ENCODE measurements around the gene SZRD1. TPM values are rescaled to one million over a fixed set of nuclear protein-coding genes. Genes with fewer than 3 reads are reported as not detected.

The SZRD1 gene
- total and polyA plus RNA-seq, 9 of the 15 experiments (the other 6 are each of a cell fraction or from before 2014, with no cell fraction given): 3.9 to 149 (median 82.5) TPM

DNA sequence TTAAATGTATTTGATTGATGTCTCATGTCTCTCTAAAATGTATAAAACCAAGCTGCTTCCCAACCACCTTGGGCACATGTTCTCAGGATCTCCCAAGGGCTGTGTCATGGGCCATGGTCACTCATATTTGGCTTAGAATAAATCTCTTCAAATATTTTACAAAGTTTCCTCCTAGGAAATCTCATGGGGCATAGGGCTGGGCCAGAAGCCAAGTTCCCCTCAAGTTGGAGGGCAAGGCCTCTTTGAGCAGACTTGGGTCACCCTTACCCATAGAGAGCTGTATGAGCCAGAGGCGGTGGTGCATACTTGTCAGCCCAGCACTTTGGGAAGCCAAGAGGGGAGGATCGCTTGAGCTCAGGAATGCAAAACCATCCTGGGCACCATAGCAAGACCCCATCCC lies 12.4 kb upstream of the SZRD1 start (continued):
- TF ChIP-seq ZNF121 (CRISPR knock-in tag; conservative IDR thresholded peaks at IDR 0.05) (no peak), LARP7 (IDR thresholded peaks at IDR 0.05) (no peak), ZNF316 (IDR thresholded peaks at IDR 0.05) (no peak)
- TF ChIP-seq, protein P1, sequence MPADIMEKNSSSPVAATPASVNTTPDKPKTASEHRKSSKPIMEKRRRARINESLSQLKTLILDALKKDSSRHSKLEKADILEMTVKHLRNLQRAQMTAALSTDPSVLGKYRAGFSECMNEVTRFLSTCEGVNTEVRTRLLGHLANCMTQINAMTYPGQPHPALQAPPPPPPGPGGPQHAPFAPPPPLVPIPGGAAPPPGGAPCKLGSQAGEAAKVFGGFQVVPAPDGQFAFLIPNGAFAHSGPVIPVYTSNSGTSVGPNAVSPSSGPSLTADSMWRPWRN (IDR thresholded peaks at IDR 0.05; ENCODE audit: low read depth): no peak

DNA sequence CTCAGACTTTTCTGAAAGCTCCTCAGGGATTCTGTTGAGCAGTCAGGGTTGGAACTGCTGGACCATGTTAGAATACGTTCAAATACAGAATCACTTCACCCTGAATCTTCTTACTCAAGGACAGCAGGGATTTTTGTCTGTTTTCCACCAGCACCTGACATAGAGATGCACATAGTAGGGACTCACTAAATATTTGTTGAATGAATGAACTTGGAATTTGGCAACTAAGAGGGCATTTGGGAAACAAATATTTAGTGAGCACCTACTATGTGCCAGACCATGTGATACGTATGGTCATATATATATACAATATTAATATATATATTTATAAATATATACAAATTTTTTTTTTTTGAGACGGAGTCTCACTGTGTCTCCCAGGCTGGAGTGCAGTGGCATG lies 10.2 kb upstream of the SZRD1 start:
- FAIRE-seq (no peak), DNase-seq (ENCODE audit: extremely low read depth in 1 of 4, low spot score in 3 of 4) (no peak), ATAC-seq (no peak)
- no peaks in the 10 kb centered on the region for H3K9me3 ChIP-seq (replicated peaks; ENCODE audit: control insufficient read depth, insufficient read depth, low read depth, low read length)
- no peak overlapping the region for H2AFZ ChIP-seq (ENCODE audit: low read depth, low read length)
- intact Hi-C loops (cut with micrococcal nuclease) (no loop called here), in situ Hi-C loops (cut with MboI) (no loop called here)
- BruUV-seq (replicated peaks): no TSS peak
- ChIA-PET POLR2A (interaction anchor here (1.7 to 2.7 kb wide), 2 partner anchors 11 to 112 kb away, joined by 6 read pairs; no protein-coding TSS in a partner anchor), CTCF (ENCODE audit: low intra/inter-chr PET ratio) (no interaction called here)
- WGBS (ENCODE audit: insufficient coverage, low coverage, missing lambda C conversion rate): 62% methylated on average over 3 of the region's 3 CpGs
- no peak overlapping the region for H3K27ac ChIP-seq (ENCODE audit: extremely low read depth, low read depth, low read length)
- H3K4me3 ChIP-seq: no peak overlapping the region
- H3K4me1 ChIP-seq (replicated peaks in 1 of 2; ENCODE audit: control insufficient read depth in 2 of 2, insufficient read depth in 2 of 2, low read length in 2 of 2): peaks cover 7 to 11% of the 10 kb centered on the region in 2 experiments
- H3K36me3 ChIP-seq (ENCODE audit: control insufficient read depth, insufficient read depth, low read length): no peaks in the 10 kb centered on the region; the same call in 2 of the 3 replicates
- TF ChIP-seq ZBTB1 (CRISPR knock-in tag; IDR thresholded peaks at IDR 0.05; ENCODE audit: borderline replicate concordance, low read depth): no peak
- TF ChIP-seq, protein P2, sequence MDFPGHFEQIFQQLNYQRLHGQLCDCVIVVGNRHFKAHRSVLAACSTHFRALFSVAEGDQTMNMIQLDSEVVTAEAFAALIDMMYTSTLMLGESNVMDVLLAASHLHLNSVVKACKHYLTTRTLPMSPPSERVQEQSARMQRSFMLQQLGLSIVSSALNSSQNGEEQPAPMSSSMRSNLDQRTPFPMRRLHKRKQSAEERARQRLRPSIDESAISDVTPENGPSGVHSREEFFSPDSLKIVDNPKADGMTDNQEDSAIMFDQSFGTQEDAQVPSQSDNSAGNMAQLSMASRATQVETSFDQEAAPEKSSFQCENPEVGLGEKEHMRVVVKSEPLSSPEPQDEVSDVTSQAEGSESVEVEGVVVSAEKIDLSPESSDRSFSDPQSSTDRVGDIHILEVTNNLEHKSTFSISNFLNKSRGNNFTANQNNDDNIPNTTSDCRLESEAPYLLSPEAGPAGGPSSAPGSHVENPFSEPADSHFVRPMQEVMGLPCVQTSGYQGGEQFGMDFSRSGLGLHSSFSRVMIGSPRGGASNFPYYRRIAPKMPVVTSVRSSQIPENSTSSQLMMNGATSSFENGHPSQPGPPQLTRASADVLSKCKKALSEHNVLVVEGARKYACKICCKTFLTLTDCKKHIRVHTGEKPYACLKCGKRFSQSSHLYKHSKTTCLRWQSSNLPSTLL (IDR thresholded peaks at IDR 0.05): no peak
- TF ChIP-seq ZKSCAN1 (IDR thresholded peaks at IDR 0.05; ENCODE audit: low read depth, low read length): peak; percentile 97
- no peak for TF ChIP-seq ZNF134 (CRISPR knock-in tag; conservative IDR thresholded peaks at IDR 0.05)
- no peak overlapping the region for H3K4me2 ChIP-seq (ENCODE audit: insufficient read depth, low read length)
- no peak overlapping the region for H3K9ac ChIP-seq (ENCODE audit: insufficient read depth in 1 of 2, low read depth in 2 of 2, low read length in 2 of 2)
- H4K20me1 ChIP-seq (replicated peaks; ENCODE audit: control insufficient read depth, insufficient read depth, low read length): no peaks in the 10 kb centered on the region; the same call in 1 of the 2 replicates
- peaks cover 10% of the 10 kb centered on the region for H3K79me2 ChIP-seq (ENCODE audit: control insufficient read depth, insufficient read depth, low read length)
- no peaks in the 10 kb centered on the region for H3K27me3 ChIP-seq (ENCODE audit: control insufficient read depth in 2 of 2, insufficient read depth in 2 of 2, low read length in 2 of 2)
- no peaks in the 10 kb centered on the region for H3K9me1 ChIP-seq (ENCODE audit: control insufficient read depth, insufficient read depth, low read length)
